ENCODE results near the gene TCP11L2.
"Not testable (repeated sequence)": the region's sequence is repeated elsewhere in the genome, so short reads cannot be mapped to it uniquely, and the experiment has no call there.

TCP11L2 gene

GRCh38 chr12:106348411-106348810 is 45.9 kb downstream of the TCP11L2 start:
- no peak for DNase-seq

- no peak for DNase-seq
Measured at GRCh38 chr12:106353175-106353574, 50.6 kb downstream of the TCP11L2 start.

DNA sequence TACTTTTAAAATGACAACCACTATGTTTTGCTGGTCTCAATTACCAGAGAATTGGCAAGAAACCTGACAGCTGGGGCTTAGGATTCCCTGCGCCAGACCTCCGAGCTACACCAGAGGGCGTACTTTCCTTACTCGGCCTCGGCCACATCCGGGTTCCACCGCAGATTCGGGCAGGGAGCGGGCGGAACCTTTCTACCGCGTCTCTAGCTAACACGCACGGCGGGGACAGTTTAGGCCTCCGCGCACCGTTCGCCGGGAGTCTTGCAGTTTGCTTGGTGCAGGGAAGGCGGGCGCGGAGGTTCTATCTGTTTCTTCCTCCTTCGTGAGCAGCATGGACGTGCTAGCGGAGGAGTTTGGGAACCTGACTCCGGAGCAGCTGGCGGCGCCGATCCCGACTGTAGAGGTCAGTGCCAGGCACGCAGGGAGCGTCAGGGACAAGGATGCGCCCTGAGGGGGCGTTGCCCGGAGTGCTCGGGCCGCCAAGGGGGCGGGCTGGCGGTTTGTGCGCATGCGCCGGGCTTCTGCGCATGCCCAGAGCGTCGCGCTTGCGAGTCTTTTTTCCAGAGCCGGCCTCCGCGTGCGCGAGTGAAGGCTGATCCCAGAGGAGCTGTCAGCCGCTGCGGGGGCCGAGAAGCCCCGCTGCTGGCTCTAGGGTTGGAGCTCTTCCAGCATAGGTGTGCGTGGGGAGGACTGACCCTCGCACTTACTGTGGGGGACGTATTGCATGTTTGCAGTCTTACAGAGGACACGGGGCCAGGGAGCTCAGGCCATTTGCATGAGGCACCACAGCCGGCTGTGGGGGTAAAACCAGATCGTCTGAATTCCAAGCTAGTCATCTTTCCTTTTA is 55.2 kb downstream of the TCP11L2 start, which contains the start of gene POLR3B:
Gene POLR3B, plus strand, starts transcription at position 200 of the 847 bp plus-strand sequence. Its CDS starts 132 bp downstream, at position 332.
- DNase-seq = peak; percentile 95

- DNase-seq = peak; percentile 56
Measured at GRCh38 chr12:106358396-106359241, 56.1 kb downstream of the TCP11L2 start.

- DNase-seq = no peak
Measured at GRCh38 chr12:106359646-106360399, 57.3 kb downstream of the TCP11L2 start.

GRCh38 chr12:106360400-106360994 is 58.0 kb downstream of the TCP11L2 start:
- no peak for DNase-seq

DNA sequence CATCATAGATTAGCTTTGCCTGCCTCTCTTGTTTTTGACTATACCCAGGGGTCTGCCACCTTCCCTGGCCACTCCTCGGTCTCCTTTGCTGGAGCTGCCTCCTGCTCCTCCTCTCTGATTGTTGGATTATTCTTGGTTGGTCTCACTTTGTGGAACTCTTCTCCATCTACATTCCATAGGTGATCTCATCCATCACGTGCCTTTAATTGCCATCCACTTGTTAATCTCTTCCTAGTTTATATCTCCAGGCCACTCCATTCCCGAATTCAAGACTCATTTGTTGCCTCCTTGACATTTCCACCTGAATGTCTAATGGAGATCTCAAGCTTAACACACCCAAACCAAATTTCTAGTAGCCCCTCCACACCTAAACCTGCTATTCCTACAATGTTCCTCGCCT is 60.4 kb downstream of the TCP11L2 start:
- DNase-seq = no peak

- DNase-seq = no peak
Measured at GRCh38 chr12:106364261-106364660, 61.7 kb downstream of the TCP11L2 start.

DNA sequence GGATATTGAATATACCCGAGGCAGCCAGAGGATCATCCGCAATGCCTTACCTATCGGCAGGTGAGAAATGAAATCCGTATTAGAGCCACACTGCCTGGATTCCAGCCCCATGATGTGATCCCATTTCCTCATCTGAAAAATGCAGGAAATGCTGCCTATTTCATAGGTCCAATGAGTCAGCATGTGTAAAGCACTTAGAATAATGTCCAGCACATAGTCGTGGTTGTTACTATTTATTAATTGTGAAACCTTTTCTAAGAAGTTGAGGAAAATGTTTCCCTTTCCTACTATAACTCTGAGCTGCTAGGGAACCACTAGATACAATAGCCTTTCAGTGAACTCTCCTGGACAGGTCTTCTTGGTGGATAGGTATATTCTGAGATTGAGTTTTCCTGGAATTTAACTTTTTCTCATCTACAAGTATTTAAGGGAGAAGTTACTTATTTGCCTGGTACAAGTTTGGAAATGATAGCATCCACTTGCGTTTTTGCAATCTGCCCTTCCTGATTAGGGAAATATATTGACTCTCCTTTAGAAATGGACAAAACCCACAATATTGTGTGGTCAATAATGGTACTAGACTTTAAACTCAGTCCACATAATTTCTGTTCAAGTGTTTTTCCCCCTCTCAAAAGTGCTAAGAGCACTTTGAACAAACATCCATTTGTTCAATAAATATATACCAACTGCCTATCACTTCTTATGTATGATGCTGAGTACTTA is 67.3 kb downstream of the TCP11L2 start:
- peak; percentile 81 for DNase-seq

DNA sequence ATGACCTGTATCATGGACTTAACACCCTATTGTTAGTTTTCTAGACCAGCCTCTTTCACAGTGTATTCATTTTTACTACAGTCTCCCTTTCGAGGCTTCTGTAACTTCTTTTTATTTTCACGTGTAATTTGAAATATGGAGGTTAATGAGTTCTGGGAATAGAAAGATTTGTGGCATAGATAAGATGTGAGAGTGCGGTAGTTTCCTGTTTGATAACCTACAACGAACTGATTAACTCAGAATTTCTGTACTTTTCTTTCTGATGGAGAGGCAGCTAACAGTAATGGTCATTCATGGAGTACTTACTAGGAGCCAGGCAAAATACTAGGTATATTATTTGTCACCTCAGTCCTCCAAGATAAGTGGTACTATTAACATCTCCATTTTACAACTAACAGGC is 76.3 kb downstream of the TCP11L2 start:
- DNase-seq = no peak

- no peak for DNase-seq
Measured at GRCh38 chr12:106380954-106381353, 78.4 kb downstream of the TCP11L2 start.

DNA sequence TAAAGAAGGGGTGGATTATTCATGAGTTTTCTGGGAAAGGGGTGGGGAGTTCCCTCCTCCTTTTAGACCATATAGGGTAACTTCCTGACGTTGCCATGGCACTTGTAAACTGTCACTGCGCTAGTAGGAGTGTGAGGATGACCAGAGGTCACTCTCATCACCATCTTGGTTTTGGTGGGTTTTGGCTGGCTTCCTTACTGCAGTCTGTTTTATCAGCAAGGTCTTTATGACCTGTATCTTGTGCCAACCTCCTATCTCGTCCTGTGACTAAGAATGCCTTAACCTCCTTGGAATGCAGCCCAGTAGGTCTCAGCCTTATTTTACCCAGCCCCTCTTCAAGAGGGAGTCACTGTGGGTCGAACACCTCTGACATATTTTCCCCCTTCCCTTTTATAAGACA is 79.3 kb downstream of the TCP11L2 start:
- not testable (repeated sequence) for DNase-seq

- DNase-seq = peak; percentile 31
Measured at GRCh38 chr12:106386813-106387535, 84.4 kb downstream of the TCP11L2 start.

DNA sequence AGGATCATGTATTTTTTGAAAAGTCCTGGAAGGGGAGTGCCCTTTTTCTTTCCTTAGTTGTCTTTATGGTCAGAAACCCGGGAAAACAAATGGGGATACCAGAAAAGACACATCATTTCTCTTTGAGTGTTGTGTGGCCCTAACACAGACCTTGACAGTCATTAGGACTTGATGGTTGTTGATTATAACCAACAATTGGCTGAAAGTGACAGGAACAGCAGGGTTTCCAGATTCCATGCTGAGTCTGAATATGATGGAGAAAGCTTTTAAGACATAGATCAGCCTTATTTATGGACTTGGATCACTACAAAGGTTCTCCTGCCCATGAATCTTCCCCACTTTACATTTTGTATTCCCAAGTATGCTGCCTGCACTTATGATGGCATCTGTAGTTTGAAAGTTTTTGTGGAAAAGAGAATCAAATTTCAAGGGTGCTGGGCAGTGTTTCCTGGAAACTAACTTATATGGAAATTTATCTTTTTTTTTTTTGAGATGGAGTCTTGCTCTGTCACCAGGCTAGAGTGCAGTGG is 85.4 kb downstream of the TCP11L2 start:
- DNase-seq = no peak

DNA sequence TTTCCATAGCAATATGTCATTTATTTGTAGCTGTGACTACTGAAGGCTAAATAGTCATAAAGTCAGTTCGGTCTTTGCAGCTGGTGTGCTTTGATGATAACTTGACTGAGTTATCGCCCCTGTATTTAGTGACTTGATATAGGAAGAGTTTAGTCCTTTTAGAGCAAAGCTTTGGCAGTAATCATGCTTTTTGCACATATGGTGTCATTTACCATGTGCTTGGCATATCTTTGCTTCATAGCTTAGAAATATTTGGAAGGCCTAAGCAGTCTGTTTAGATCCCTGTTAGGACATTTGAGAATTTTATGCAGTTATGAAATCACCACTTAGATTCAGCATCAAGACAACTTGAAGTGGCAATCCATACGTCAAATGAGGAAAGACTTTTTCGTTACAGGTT is 86.6 kb downstream of the TCP11L2 start:
- no peak for DNase-seq

GRCh38 chr12:106392759-106393158 is 90.2 kb downstream of the TCP11L2 start:
- no peak for DNase-seq
